ENCODE measurements around the gene MSS51. TPM values are rescaled to one million over a fixed set of nuclear protein-coding genes. Genes with fewer than 3 reads are reported as not detected.

The MSS51 gene
- 1 to 10 TPM; 2.9 to 4.1 TPM for total RNA-seq

GRCh38 chr10:73433538-73433867 is at the start of gene MSS51:
TSS of gene MSS51 (minus strand) at chr10:73433561. CDS start at chr10:73428284, 5,277 bp downstream.
- DNase-seq (no peak), ATAC-seq (no peak)
- Mint-ChIP-seq H3K27ac (peak within 1 kb of the TSS; percentile 22), H3K4me3 (no peak within 1 kb of the TSS), H3K27me3 (no peaks in the 10 kb centered on the region), H3K4me1 (peaks cover 11% of the 10 kb centered on the region), H3K36me3 (peaks cover 25% of the 10 kb centered on the region), H3K9me3 (ENCODE audit: low read depth) (no peaks in the 10 kb centered on the region)
- CTCF ChIA-PET = no interaction called here

GRCh38 chr10:73480158-73480557 is 46.8 kb upstream of the MSS51 start:
- peak overlapping the region; percentile 21 for H3K4me3 Mint-ChIP-seq
- ATAC-seq = peak; percentile 79
- CTCF ChIA-PET = interaction anchor here (1.6 kb wide), 1 partner anchor 163 kb away, joined by 3 read pairs; no protein-coding TSS in a partner anchor

GRCh38 chr10:73478636-73479035 is 45.3 kb upstream of the MSS51 start:
- ATAC-seq (peak; percentile 72), DNase-seq (no peak)
- peak overlapping the region; percentile 85 for H3K27ac Mint-ChIP-seq

More at GRCh38 chr10:73480158-73480557, 46.8 kb upstream of the MSS51 start:
- no peaks in the 10 kb centered on the region for H3K9me3 Mint-ChIP-seq (ENCODE audit: low read depth)
- peak overlapping the region; percentile 76 for H3K27ac Mint-ChIP-seq
- no peak for DNase-seq
- peaks cover 33% of the 10 kb centered on the region for H3K4me1 Mint-ChIP-seq
- H3K27me3 Mint-ChIP-seq = no peaks in the 10 kb centered on the region
- peaks cover 30% of the 10 kb centered on the region for H3K36me3 Mint-ChIP-seq

GRCh38 chr10:73471226-73471625 is 37.9 kb upstream of the MSS51 start:
- CTCF ChIA-PET = interaction anchor here (0.5 kb wide), 1 partner anchor 36 kb away, joined by 4 read pairs; no protein-coding TSS in a partner anchor
- H3K4me3 Mint-ChIP-seq = no peak overlapping the region
- H3K4me1 Mint-ChIP-seq = peaks cover 11% of the 10 kb centered on the region
- H3K27me3 Mint-ChIP-seq = no peaks in the 10 kb centered on the region
- no peak overlapping the region for H3K27ac Mint-ChIP-seq
- DNase-seq = no peak
- H3K9me3 Mint-ChIP-seq (ENCODE audit: low read depth) = no peaks in the 10 kb centered on the region
- no peak for ATAC-seq
- H3K36me3 Mint-ChIP-seq = peaks cover 43% of the 10 kb centered on the region

More at GRCh38 chr10:73478636-73479035, 45.3 kb upstream of the MSS51 start:
- H3K36me3 Mint-ChIP-seq = peaks cover 35% of the 10 kb centered on the region
- H3K9me3 Mint-ChIP-seq (ENCODE audit: low read depth) = no peaks in the 10 kb centered on the region
- no peaks in the 10 kb centered on the region for H3K27me3 Mint-ChIP-seq
- CTCF ChIA-PET = interaction anchor here (0.6 kb wide), 1 partner anchor 644 kb away, joined by 3 read pairs; no protein-coding TSS in a partner anchor
- H3K4me3 Mint-ChIP-seq = peak overlapping the region; percentile 22
- H3K4me1 Mint-ChIP-seq = peaks cover 31% of the 10 kb centered on the region

GRCh38 chr10:73469579-73469978 is 36.2 kb upstream of the MSS51 start:
- no peak for ATAC-seq
- Mint-ChIP-seq H3K4me3 (no peak overlapping the region), H3K4me1 (peaks cover 11% of the 10 kb centered on the region), H3K36me3 (peaks cover 39% of the 10 kb centered on the region), H3K27me3 (no peaks in the 10 kb centered on the region), H3K9me3 (ENCODE audit: low read depth) (no peaks in the 10 kb centered on the region), H3K27ac (no peak overlapping the region)
- no peak for DNase-seq
- CTCF ChIA-PET = no interaction called here

- DNase-seq (no peak), ATAC-seq (peak; percentile 65)
- H3K4me1 Mint-ChIP-seq = peaks cover 11% of the 10 kb centered on the region
- CTCF ChIA-PET = interaction anchor here (1.6 kb wide), 1 partner anchor 53 kb away, joined by 3 read pairs; no protein-coding TSS in a partner anchor
- H3K27ac Mint-ChIP-seq = no peak overlapping the region
- no peaks in the 10 kb centered on the region for H3K9me3 Mint-ChIP-seq (ENCODE audit: low read depth)
- H3K4me3 Mint-ChIP-seq = no peak overlapping the region
- no peaks in the 10 kb centered on the region for H3K27me3 Mint-ChIP-seq
- peaks cover 42% of the 10 kb centered on the region for H3K36me3 Mint-ChIP-seq
Measured at GRCh38 chr10:73467206-73467605, 33.8 kb upstream of the MSS51 start.

DNA sequence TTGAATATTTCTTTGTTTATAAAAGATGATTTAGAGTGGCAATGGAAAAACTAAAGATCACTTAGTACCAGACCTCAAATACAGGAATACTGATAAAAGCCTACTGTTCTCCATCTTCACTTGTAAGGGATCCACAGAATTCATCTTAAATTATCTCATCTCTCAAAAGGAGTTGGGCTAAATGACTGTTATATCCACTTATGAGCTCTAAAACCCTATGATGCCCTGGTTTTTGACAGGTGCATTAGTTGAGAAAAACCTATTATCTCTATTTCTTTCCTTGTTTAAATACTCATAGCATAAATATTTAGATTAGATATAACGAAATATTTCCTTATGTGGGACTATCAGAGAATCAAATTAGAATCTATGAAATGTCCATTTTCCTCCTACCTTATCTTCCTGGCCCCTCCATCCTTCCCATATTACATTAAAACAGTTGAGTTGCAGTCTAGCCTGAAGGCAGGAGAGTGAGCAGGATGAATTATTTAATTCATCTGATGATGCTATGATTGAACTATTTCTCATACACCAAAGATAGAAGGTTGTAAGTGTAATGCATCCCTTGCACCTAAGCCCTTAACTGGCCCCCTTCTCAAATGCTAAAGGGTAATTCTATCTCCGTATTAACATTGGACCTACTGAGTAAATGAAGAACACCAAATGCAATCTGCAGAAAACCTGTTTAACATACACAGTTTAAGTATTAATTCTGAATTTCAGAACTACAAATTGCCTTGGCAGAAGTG is 32.8 kb upstream of the MSS51 start:
- peaks cover 11% of the 10 kb centered on the region for H3K4me1 Mint-ChIP-seq
- H3K36me3 Mint-ChIP-seq = peaks cover 39% of the 10 kb centered on the region
- H3K4me3 Mint-ChIP-seq = no peak overlapping the region
- H3K27me3 Mint-ChIP-seq = no peaks in the 10 kb centered on the region
- no peak overlapping the region for H3K27ac Mint-ChIP-seq
- no peaks in the 10 kb centered on the region for H3K9me3 Mint-ChIP-seq (ENCODE audit: low read depth)
- ATAC-seq (no peak), DNase-seq (no peak)
- CTCF ChIA-PET = no interaction called here

- H3K27me3 Mint-ChIP-seq = no peaks in the 10 kb centered on the region
- no peaks in the 10 kb centered on the region for H3K4me1 Mint-ChIP-seq
- no peak overlapping the region for H3K27ac Mint-ChIP-seq
- ATAC-seq = no peak
- CTCF ChIA-PET = no interaction called here
- peaks cover 30% of the 10 kb centered on the region for H3K36me3 Mint-ChIP-seq
- H3K9me3 Mint-ChIP-seq (ENCODE audit: low read depth) = no peaks in the 10 kb centered on the region
- no peak overlapping the region for H3K4me3 Mint-ChIP-seq
- no peak for DNase-seq
Measured at GRCh38 chr10:73460897-73461296, 27.5 kb upstream of the MSS51 start.

GRCh38 chr10:73459683-73460314 is 26.4 kb upstream of the MSS51 start:
- DNase-seq = no peak
- CTCF ChIA-PET = no interaction called here
- H3K9me3 Mint-ChIP-seq (ENCODE audit: low read depth) = no peaks in the 10 kb centered on the region
- no peaks in the 10 kb centered on the region for H3K27me3 Mint-ChIP-seq
- H3K4me1 Mint-ChIP-seq = no peaks in the 10 kb centered on the region
- peaks cover 29% of the 10 kb centered on the region for H3K36me3 Mint-ChIP-seq
- no peak for ATAC-seq
- no peak overlapping the region for H3K4me3 Mint-ChIP-seq
- H3K27ac Mint-ChIP-seq = no peak overlapping the region

DNA sequence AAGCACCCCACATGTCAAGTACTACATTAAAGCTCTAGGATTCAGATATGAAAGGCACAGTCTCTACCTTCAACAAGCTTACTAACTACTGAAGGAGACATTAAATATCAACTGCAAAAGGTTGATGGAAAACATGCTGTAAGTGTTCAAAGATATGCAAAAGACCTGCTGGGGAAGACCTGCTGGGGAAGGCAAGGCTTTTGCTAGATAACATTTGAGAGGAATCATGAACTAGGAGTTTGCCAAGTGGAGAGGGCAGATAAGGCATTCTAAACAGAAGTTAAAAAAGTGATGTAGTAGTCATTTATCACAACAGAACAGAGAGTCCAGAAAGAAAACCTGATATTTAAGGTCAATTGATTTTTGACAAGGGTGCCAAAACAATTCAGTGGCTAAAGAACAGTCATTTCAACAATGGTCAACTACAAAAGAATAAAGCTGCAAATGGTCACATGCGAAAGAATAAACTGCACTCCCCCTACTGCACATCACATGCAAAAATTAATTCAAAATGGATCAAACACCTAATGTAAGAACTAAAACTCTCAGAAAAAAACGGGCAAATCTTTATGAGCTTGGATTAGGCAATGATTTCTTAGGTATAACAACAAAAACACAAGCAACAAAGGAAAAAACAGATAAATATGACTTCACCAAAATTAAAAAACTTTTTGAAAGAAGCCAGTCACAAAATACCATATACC is 23.0 kb upstream of the MSS51 start:
- H3K4me1 Mint-ChIP-seq = no peaks in the 10 kb centered on the region
- CTCF ChIA-PET = no interaction called here
- DNase-seq (no peak), ATAC-seq (no peak)
- H3K27ac Mint-ChIP-seq = no peak overlapping the region
- H3K9me3 Mint-ChIP-seq (ENCODE audit: low read depth) = no peaks in the 10 kb centered on the region
- no peak overlapping the region for H3K4me3 Mint-ChIP-seq
- H3K27me3 Mint-ChIP-seq = no peaks in the 10 kb centered on the region
- H3K36me3 Mint-ChIP-seq = peaks cover 22% of the 10 kb centered on the region

GRCh38 chr10:73449113-73449512 is 15.8 kb upstream of the MSS51 start:
- no peaks in the 10 kb centered on the region for H3K4me1 Mint-ChIP-seq
- CTCF ChIA-PET = no interaction called here

DNA sequence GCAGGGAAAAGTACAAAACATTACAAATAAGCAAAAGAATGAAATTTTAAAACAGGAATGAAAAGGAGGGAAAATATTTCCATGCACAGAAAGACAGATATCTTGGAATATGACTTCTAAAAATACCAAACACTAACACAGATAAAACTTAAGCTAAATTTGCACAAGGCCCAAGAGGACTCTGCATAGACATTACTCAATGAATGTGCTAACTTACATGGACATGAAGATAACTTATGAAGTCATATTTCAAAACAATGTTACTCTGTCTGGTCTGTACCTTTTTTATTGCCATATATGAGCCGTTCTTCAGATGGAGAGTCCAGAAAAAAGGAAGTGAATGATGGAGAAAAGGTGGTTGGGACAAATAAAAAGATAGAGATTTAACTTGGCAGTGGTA is 15.0 kb upstream of the MSS51 start:
- H3K4me1 Mint-ChIP-seq = no peaks in the 10 kb centered on the region

More at GRCh38 chr10:73449113-73449512, 15.8 kb upstream of the MSS51 start:
- no peak overlapping the region for H3K27ac Mint-ChIP-seq
- H3K27me3 Mint-ChIP-seq = no peaks in the 10 kb centered on the region
- H3K4me3 Mint-ChIP-seq = no peak overlapping the region
- H3K9me3 Mint-ChIP-seq (ENCODE audit: low read depth) = no peaks in the 10 kb centered on the region
- DNase-seq (no peak), ATAC-seq (no peak)
- peaks cover 15% of the 10 kb centered on the region for H3K36me3 Mint-ChIP-seq

GRCh38 chr10:73446926-73447325 is 13.6 kb upstream of the MSS51 start:
- Mint-ChIP-seq H3K4me1 (no peaks in the 10 kb centered on the region), H3K36me3 (peaks cover 17% of the 10 kb centered on the region), H3K27ac (no peak overlapping the region), H3K9me3 (ENCODE audit: low read depth) (no peaks in the 10 kb centered on the region), H3K4me3 (no peak overlapping the region), H3K27me3 (no peaks in the 10 kb centered on the region)
- DNase-seq (no peak), ATAC-seq (no peak)
- CTCF ChIA-PET = no interaction called here

More for the DNA sequence above, 15.0 kb upstream of the MSS51 start:
- Mint-ChIP-seq H3K36me3 (peaks cover 13% of the 10 kb centered on the region), H3K4me3 (no peak overlapping the region), H3K27me3 (no peaks in the 10 kb centered on the region), H3K27ac (no peak overlapping the region), H3K9me3 (ENCODE audit: low read depth) (no peaks in the 10 kb centered on the region)
- no peak for ATAC-seq
- CTCF ChIA-PET = no interaction called here
- no peak for DNase-seq

All from activated CD8-positive, alpha-beta memory T cell treated with anti-CD3 and anti-CD28 coated beads, Interleukin-2, amount 10 ng/mL, durations not matched to agents 7 days and 5 days (primary cell).